GM21360 (cell line): ENCODE measurements around the gene CCHCR1.
A peak's percentile ranks its signal among the peaks of the same experiment; 100 is the strongest.
"Not testable (repeated sequence)": the region's sequence is repeated elsewhere in the genome, so short reads cannot be mapped to it uniquely, and the experiment has no call there.

Experiments
- ATAC-seq: cut with Tn5 transposase; IDR thresholded peaks from one replicate; pipeline ENCODE4 v1.9.1; 2021; ENCODE audit warnings: mild to moderate bottlenecking, moderate library complexity; ENCODE audit not compliant: unreplicated experiment

Gene CCHCR1

GRCh38 chr6:31157513-31158139 is at the start of gene CCHCR1:
Gene CCHCR1 (minus strand): TSS chr6:31157802. CDS start chr6:31157600, 202 bp downstream.
- no peak for ATAC-seq

- ATAC-seq: no peak
Observed at GRCh38 chr6:31205638-31206037, 48.0 kb upstream of the CCHCR1 start.

GRCh38 chr6:31204751-31205145 is 47.1 kb upstream of the CCHCR1 start:
- ATAC-seq: no peak

GRCh38 chr6:31203345-31203979 is 45.9 kb upstream of the CCHCR1 start:
- ATAC-seq: peak; percentile 49

GRCh38 chr6:31202259-31203166 is 44.9 kb upstream of the CCHCR1 start:
- no peak for ATAC-seq

GRCh38 chr6:31199105-31199452 is 41.5 kb upstream of the CCHCR1 start:
- ATAC-seq: not testable (repeated sequence)

GRCh38 chr6:31197559-31198305 is 40.1 kb upstream of the CCHCR1 start:
- ATAC-seq: peak; percentile 59

GRCh38 chr6:31196251-31197022 is 38.8 kb upstream of the CCHCR1 start:
- not testable (repeated sequence) for ATAC-seq

- not testable (repeated sequence) for ATAC-seq
Observed at GRCh38 chr6:31195308-31195979, 37.8 kb upstream of the CCHCR1 start.

- no peak for ATAC-seq
Observed at GRCh38 chr6:31194061-31194834, 36.6 kb upstream of the CCHCR1 start.

GRCh38 chr6:31193206-31193605 is 35.6 kb upstream of the CCHCR1 start:
- ATAC-seq: no peak

- not testable (repeated sequence) for ATAC-seq
Observed at GRCh38 chr6:31192431-31193105, 35.0 kb upstream of the CCHCR1 start.

- no peak for ATAC-seq
Observed at GRCh38 chr6:31190488-31190887, 32.9 kb upstream of the CCHCR1 start.

GRCh38 chr6:31189223-31189622 is 31.6 kb upstream of the CCHCR1 start:
- ATAC-seq: not testable (repeated sequence)

- no peak for ATAC-seq
Observed at GRCh38 chr6:31187780-31188194, 30.2 kb upstream of the CCHCR1 start.

GRCh38 chr6:31186052-31186734 is 28.6 kb upstream of the CCHCR1 start:
- no peak for ATAC-seq

- ATAC-seq: not testable (repeated sequence)
Observed at GRCh38 chr6:31185695-31186051, 28.1 kb upstream of the CCHCR1 start.

- not testable (repeated sequence) for ATAC-seq
Observed at GRCh38 chr6:31183859-31184258, 26.3 kb upstream of the CCHCR1 start.
